ENCODE results near the gene PALLD. TPM values are rescaled to one million over a fixed set of nuclear protein-coding genes. Genes with fewer than 3 reads are reported as not detected.

Gene PALLD
- total RNA-seq, 4 donors from 2014 or later = 1,036 to 2,270 (median 2,202) TPM

GRCh38 chr4:168580228-168580627 is 83.4 kb downstream of the PALLD start:
- ATAC-seq = no peak
- Histone ChIP-seq H3K27ac (no peak overlapping the region), H3K36me3 (no peaks in the 10 kb centered on the region), H3K4me1 (peaks cover 0 to under 1% (median 0%) of the 10 kb centered on the region in 3 donors), H3K27me3 (no peaks in the 10 kb centered on the region), H3K4me3 (no peak overlapping the region), H3K9me3 (no peaks in the 10 kb centered on the region)
- WGBS, 2 donors (ENCODE audit: low coverage in 1 of 2) = 87 to 95% methylated on average over 1 to 2 of the region's 2 CpGs
- TF ChIP-seq POLR2AphosphoS5 (IDR thresholded peaks at IDR 0.05) = no peak
- TF ChIP-seq CTCF (IDR thresholded peaks at IDR 0.05) = no peak
- TF ChIP-seq POLR2A (IDR thresholded peaks at IDR 0.05) = no peak
- no peak for TF ChIP-seq EP300 (IDR thresholded peaks at IDR 0.05)

- no peak for ATAC-seq
- Histone ChIP-seq H3K36me3 (no peaks in the 10 kb centered on the region), H3K4me3 (no peak overlapping the region), H3K27ac (no peak overlapping the region), H3K9me3 (no peaks in the 10 kb centered on the region), H3K27me3 (no peaks in the 10 kb centered on the region), H3K4me1 (peaks cover 6 to 30% (median 6%) of the 10 kb centered on the region in 3 donors)
- TF ChIP-seq POLR2AphosphoS5 (IDR thresholded peaks at IDR 0.05) = no peak
- no peak for TF ChIP-seq CTCF (IDR thresholded peaks at IDR 0.05)
- no peak for TF ChIP-seq EP300 (IDR thresholded peaks at IDR 0.05)
- no peak for TF ChIP-seq POLR2A (IDR thresholded peaks at IDR 0.05)
- WGBS, 2 donors (ENCODE audit: low coverage in 1 of 2) = 62 to 66% methylated on average over 2 of the region's 2 CpGs
Observed at GRCh38 chr4:168584321-168584771, 87.5 kb downstream of the PALLD start.

- H3K27ac ChIP-seq = peak overlapping the region in 3 of 4 donors; percentile 12 to 33 (median 30)
- H3K4me1 ChIP-seq = peaks cover 6 to 30% (median 8%) of the 10 kb centered on the region in 3 donors
- 19 to 32% methylated on average over 4 to 9 of the region's 9 CpGs for WGBS, 2 donors (ENCODE audit: low coverage in 1 of 2)
- no peaks in the 10 kb centered on the region for H3K27me3 ChIP-seq
- no peak overlapping the region for H3K4me3 ChIP-seq
- peak; percentile 57 to 87 (median 84) for TF ChIP-seq CTCF (IDR thresholded peaks at IDR 0.05)
- no peak for TF ChIP-seq POLR2A (IDR thresholded peaks at IDR 0.05)
- TF ChIP-seq EP300 (IDR thresholded peaks at IDR 0.05) = no peak
- TF ChIP-seq POLR2AphosphoS5 (IDR thresholded peaks at IDR 0.05) = peak; percentile 32
- peak; percentile 91 for ATAC-seq
- no peaks in the 10 kb centered on the region for H3K9me3 ChIP-seq
- no peaks in the 10 kb centered on the region for H3K36me3 ChIP-seq
Observed at GRCh38 chr4:168585168-168586091, 88.6 kb downstream of the PALLD start.

DNA sequence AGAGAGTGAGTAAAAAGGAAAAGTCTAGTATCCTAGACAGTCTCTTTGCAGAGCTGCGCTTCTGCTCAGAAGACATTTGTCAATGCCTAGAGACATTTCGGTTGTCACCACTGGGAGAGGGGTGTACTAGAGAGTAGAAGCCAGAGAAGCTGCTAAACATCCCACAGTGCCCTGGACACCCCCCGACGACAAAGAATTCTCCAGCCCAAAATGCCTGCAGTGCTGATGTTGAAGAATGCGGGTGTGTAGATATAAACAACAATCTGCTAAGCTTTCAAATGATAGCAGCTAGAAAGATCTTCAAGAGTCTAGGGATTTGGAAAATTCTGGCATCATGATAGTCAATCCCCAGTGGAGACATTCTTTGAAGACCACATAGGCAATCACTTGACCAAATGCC is 90.1 kb downstream of the PALLD start:
- H3K4me3 ChIP-seq = no peak overlapping the region
- no peak for ATAC-seq
- H3K4me1 ChIP-seq = peaks cover 6 to 30% (median 8%) of the 10 kb centered on the region in 3 donors
- WGBS, 2 donors (ENCODE audit: low coverage in 1 of 2) = 48 to 62% methylated on average over 2 to 5 of the region's 5 CpGs
- TF ChIP-seq POLR2AphosphoS5 (IDR thresholded peaks at IDR 0.05) (no peak), CTCF (IDR thresholded peaks at IDR 0.05) (no peak), POLR2A (IDR thresholded peaks at IDR 0.05) (no peak), EP300 (IDR thresholded peaks at IDR 0.05) (no peak)
- no peaks in the 10 kb centered on the region for H3K9me3 ChIP-seq
- no peaks in the 10 kb centered on the region for H3K36me3 ChIP-seq
- H3K27me3 ChIP-seq = no peaks in the 10 kb centered on the region
- peak overlapping the region in 3 of 4 donors; percentile 20 to 58 (median 30) for H3K27ac ChIP-seq

Measured in gastroesophageal sphincter (tissue), 4 donors.